Glutamatergic neuron (in vitro differentiated cells): ENCODE data around the gene ADAMTS9. TPM values are rescaled to one million over a fixed set of nuclear protein-coding genes. Genes with fewer than 3 reads are reported as not detected.

ENCODE experiments used
- DNase-seq: peaks from one replicate; pipeline ENCODE4 v3.0.0; 2022
- H3K27ac Mint-ChIP-seq: one replicate; pipeline ENCODE4 v1.8.0; 2020; ENCODE audit warnings: mild to moderate bottlenecking, mixed read lengths, inconsistent platforms; ENCODE audit not compliant: unreplicated experiment
- H3K27me3 Mint-ChIP-seq: one replicate; pipeline ENCODE4 v1.8.0; 2020; ENCODE audit warnings: mild to moderate bottlenecking, moderate library complexity, mixed read lengths, inconsistent platforms; ENCODE audit not compliant: unreplicated experiment
- H3K36me3 Mint-ChIP-seq: one replicate; pipeline ENCODE4 v1.8.0; 2020; ENCODE audit warnings: mild to moderate bottlenecking, mixed read lengths, inconsistent platforms; ENCODE audit not compliant: unreplicated experiment
- H3K4me1 Mint-ChIP-seq: one replicate; pipeline ENCODE4 v1.8.0; 2020; ENCODE audit warnings: mild to moderate bottlenecking, low read depth, mixed read lengths, inconsistent platforms; ENCODE audit not compliant: unreplicated experiment
- H3K4me3 Mint-ChIP-seq: one replicate; pipeline ENCODE4 v1.8.0; 2020; ENCODE audit warnings: mild to moderate bottlenecking, mixed read lengths, inconsistent platforms; ENCODE audit not compliant: unreplicated experiment
- H3K9me3 Mint-ChIP-seq: one replicate; pipeline ENCODE4 v1.8.0; 2020; ENCODE audit warnings: mild to moderate bottlenecking, moderate library complexity, mixed read lengths, inconsistent platforms; ENCODE audit not compliant: unreplicated experiment
- total RNA-seq: library from RNA; stranded (reverse); fragmentation: NEBNext Ultra II Directional; extraction: Animal tissue kit (Norgen Biotek cat#: 25700); gene quantifications from one replicate; pipeline ENCODE4 v1.2.1, GENCODE V29; 2021; ENCODE audit not compliant: unreplicated experiment
- TF ChIP-seq, protein P1 (sequence below): fragments of 200-600 bp; sonication (generic); IDR thresholded peaks from one replicate; pipeline ENCODE4 v1.5.0; 2021; ENCODE audit not compliant: partially characterized antibody, unreplicated experiment

ADAMTS9 gene
- total RNA-seq, 1 donor from 2014 or later, result 2.3 TPM

DNA sequence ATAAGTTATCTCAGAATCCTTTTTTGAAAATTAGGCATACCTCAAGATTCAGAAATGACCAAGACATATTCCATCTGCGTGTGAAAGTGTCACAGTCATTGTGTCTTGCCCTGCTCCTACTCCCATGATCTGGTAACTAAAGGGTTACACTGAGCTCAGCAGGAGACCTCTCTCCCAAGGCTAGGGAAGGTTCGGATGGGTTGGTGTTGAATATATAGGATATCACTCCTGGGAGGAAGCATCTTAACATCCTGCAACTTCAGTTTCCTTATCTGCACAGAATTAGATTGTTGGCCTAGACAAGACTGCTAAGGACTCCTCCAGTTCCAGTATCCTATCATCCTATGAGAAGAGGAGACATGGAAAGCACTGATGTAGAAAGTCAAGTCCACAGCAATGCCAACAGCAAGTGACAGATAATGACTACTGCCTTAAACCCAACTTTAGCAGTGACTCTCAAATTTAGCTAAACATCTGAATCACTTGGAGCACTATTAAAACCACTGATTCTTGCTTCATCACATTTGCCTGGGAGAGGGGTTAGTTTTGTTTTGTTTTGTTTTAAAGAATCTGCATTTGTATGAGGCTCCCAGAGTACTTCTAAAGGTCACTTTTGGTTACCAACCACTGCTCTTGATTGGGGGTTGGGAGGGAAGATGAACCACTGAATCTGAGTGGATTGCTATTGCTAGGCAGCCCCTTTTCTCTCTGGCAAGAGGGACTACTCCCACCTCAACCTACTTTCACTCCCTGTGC, 9.7 kb downstream of the ADAMTS9 start:
- Mint-ChIP-seq H3K9me3 (peaks cover 1% of the 10 kb centered on the region), H3K4me1 (peaks cover 8% of the 10 kb centered on the region), H3K4me3 (no peak overlapping the region), H3K36me3 (no peaks in the 10 kb centered on the region), H3K27me3 (peaks cover 9% of the 10 kb centered on the region), H3K27ac (no peak overlapping the region)
- no peak for DNase-seq
- TF ChIP-seq, protein P1, sequence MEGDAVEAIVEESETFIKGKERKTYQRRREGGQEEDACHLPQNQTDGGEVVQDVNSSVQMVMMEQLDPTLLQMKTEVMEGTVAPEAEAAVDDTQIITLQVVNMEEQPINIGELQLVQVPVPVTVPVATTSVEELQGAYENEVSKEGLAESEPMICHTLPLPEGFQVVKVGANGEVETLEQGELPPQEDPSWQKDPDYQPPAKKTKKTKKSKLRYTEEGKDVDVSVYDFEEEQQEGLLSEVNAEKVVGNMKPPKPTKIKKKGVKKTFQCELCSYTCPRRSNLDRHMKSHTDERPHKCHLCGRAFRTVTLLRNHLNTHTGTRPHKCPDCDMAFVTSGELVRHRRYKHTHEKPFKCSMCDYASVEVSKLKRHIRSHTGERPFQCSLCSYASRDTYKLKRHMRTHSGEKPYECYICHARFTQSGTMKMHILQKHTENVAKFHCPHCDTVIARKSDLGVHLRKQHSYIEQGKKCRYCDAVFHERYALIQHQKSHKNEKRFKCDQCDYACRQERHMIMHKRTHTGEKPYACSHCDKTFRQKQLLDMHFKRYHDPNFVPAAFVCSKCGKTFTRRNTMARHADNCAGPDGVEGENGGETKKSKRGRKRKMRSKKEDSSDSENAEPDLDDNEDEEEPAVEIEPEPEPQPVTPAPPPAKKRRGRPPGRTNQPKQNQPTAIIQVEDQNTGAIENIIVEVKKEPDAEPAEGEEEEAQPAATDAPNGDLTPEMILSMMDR, result no peak

DNA sequence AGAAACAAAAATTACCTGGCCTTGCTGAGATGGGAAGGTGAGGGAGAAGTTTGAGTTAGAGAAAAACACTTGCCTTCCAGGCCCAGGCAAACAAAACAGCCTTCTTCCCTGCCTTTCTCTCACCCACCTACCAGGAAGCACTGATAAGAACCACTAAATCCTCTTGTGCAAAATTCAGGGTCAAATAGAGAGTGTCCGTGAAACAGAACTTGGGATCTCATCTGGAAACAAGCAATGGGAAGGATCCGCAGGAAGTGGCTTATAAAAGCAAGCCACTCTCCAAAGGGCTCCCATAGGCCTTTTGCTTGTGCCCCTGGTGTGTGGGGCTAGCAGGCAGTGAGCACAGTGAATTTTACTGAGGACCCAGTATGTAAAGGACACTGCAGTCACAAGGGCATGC, 11.0 kb downstream of the ADAMTS9 start:
- H3K4me3 Mint-ChIP-seq, result no peak overlapping the region
- H3K9me3 Mint-ChIP-seq, result peaks cover 1% of the 10 kb centered on the region
- TF ChIP-seq, protein P1, result no peak
- no peaks in the 10 kb centered on the region for H3K36me3 Mint-ChIP-seq
- peaks cover 9% of the 10 kb centered on the region for H3K27me3 Mint-ChIP-seq
- H3K27ac Mint-ChIP-seq, result no peak overlapping the region
- DNase-seq, result no peak
- H3K4me1 Mint-ChIP-seq, result peaks cover 8% of the 10 kb centered on the region

DNA sequence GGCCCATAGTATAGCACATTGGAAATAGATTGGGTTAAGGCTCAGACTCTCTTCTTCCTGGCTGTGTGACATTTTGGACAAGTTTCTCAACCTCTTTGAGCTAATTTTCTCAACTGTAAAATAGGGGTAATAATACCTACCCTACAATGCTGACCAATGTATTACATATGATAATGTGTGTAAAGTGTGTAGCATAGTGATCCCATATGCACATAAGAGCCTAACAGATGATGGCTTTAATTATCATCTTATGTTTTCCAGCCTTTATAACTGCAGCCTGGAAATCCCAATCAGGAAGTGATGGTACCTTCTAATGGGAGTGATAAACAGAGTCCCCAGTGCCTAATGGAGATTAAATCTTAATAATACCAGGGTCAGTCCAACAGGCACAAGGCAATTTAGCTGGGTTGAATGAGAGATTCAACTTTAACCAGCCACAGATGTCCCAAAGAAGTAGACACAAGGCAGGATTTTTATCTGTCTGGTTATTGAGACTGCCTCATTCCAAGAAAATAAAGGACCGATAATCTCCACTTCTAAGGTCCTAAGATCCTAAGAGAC, 12.0 kb downstream of the ADAMTS9 start:
- H3K4me1 Mint-ChIP-seq, result peaks cover 8% of the 10 kb centered on the region
- no peak for DNase-seq
- TF ChIP-seq, protein P1, result no peak
- no peak overlapping the region for H3K4me3 Mint-ChIP-seq
- no peak overlapping the region for H3K27ac Mint-ChIP-seq
- no peaks in the 10 kb centered on the region for H3K36me3 Mint-ChIP-seq
- peaks cover 1% of the 10 kb centered on the region for H3K9me3 Mint-ChIP-seq
- H3K27me3 Mint-ChIP-seq, result peaks cover 9% of the 10 kb centered on the region

DNA sequence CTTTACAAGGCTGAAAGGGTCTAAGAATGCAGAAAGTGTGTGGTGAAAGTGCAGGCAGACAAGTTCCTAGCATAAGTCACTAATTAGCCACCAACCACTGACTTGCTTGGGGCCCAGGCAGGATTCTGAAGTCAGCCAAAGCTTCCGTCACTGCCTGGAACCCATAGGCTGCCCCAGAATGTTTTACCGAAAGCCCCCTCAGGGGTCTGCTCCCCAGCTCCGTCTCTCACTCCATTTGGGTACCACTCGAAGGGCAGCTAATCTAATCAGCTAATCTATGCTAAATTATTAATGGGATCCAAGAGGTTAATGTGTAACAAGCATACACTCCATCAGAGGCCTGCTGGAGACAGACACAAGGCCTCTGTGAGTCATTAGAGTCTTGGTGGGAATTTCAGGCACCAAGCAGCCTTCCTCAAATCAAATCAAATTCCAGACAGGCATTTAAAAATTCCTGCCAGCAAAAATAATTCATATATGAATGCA, 13.2 kb downstream of the ADAMTS9 start:
- Mint-ChIP-seq H3K4me3 (no peak overlapping the region), H3K9me3 (peaks cover 1% of the 10 kb centered on the region), H3K36me3 (no peaks in the 10 kb centered on the region), H3K27me3 (peaks cover 9% of the 10 kb centered on the region), H3K27ac (no peak overlapping the region), H3K4me1 (peaks cover 8% of the 10 kb centered on the region)
- no peak for DNase-seq
- TF ChIP-seq, protein P1, result no peak

DNA sequence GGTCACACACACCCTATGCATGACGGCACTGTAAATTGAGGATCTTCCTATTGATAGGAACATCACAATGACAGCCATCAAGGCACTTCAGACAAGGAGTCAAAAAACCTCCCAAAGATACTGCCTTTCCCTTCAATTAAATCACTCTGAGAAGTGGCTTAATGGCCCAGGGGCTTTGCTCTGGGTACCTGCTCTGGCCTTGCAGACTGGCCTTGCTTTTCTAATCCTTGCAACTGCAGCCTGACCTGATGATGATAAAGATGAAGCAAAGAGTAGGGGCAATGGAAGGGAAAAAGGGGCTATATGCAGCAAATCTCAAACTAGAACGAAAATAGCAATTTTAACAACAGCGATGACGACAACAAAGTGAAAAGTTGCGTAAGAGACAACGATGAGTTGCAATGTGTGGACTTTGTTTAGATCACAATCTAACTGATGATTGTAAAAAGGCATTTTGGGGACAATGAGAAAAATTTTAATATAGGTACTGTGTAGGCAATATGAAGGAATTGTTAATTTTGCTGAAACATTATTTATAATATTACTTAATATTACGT, 14.6 kb downstream of the ADAMTS9 start:
- TF ChIP-seq, protein P1, result no peak
- Mint-ChIP-seq H3K27me3 (peaks cover 9% of the 10 kb centered on the region), H3K27ac (no peak overlapping the region), H3K4me1 (peaks cover 8% of the 10 kb centered on the region), H3K4me3 (no peak overlapping the region), H3K36me3 (no peaks in the 10 kb centered on the region), H3K9me3 (peaks cover 1% of the 10 kb centered on the region)
- no peak for DNase-seq
